Keratinocyte (primary cell): ENCODE data around the gene NOS1. TPM values are rescaled to one million over a fixed set of nuclear protein-coding genes. Genes with fewer than 3 reads are reported as not detected.

Experiments used
- DNase-seq: peaks from one replicate; pipeline ENCODE4 v3.0.0-alpha.2; 2011; ENCODE audit warnings: low read depth, missing footprints, low spot score
- FAIRE-seq: peaks from 2 replicates; lab custom pipeline; 2011; peaks lifted over from hg19 to GRCh38; lab: Jason Lieb, UNC
- H2AFZ ChIP-seq: 2 replicates; pipeline ENCODE4 v1.6.0; 2012; ENCODE audit warnings: low read length, control low read depth, inconsistent platforms; ENCODE audit not compliant: control insufficient read depth
- H3K27ac ChIP-seq: 2 replicates; pipeline ENCODE4 v1.5.1; 2011; ENCODE audit warnings: low read length; ENCODE audit not compliant: control insufficient read depth, insufficient read depth
- H3K27me3 ChIP-seq: 3 replicates; pipeline ENCODE4 v1.6.0; 2011; ENCODE audit warnings: low read length; ENCODE audit not compliant: control insufficient read depth, insufficient read depth; ENCODE audit errors: extremely low read depth
- H3K36me3 ChIP-seq, 2 experiments: 2 replicates in 1 of 2; 3 replicates in 1 of 2; pipeline ENCODE4 v1.5.1; 2011; ENCODE audit warnings: low read length in 2 of 2, mild to moderate bottlenecking in 1 of 2; ENCODE audit not compliant: control insufficient read depth in 2 of 2, insufficient read depth in 2 of 2; ENCODE audit errors: extremely low read depth in 1 of 2
- H3K4me1 ChIP-seq: 3 replicates; pipeline ENCODE4 v1.5.1; 2011; ENCODE audit warnings: low read length; ENCODE audit not compliant: control insufficient read depth, insufficient read depth; ENCODE audit errors: extremely low read depth
- H3K4me2 ChIP-seq: 3 replicates; pipeline ENCODE4 v1.6.0; 2011; ENCODE audit warnings: low read depth, low read length; ENCODE audit not compliant: control insufficient read depth, insufficient read depth; ENCODE audit errors: extremely low read depth
- H3K4me3 ChIP-seq, 3 experiments: fragments of 200-600 bp in 1 of 3; sonication (generic) in 1 of 3; 2 replicates in 2 of 3; 3 replicates in 1 of 3; pipeline ENCODE4 v1.5.1; 2011 to 2016; ENCODE audit warnings: low read length in 3 of 3, mild to moderate bottlenecking in 3 of 3, control low read depth in 2 of 3, inconsistent platforms in 1 of 3, low read depth in 1 of 3, mixed read lengths in 1 of 3, mixed run types in 1 of 3, moderate library complexity in 1 of 3; ENCODE audit not compliant: control insufficient read depth in 2 of 3, insufficient read depth in 2 of 3; ENCODE audit errors: extremely low read depth in 1 of 3
- H3K79me2 ChIP-seq: 2 replicates; pipeline ENCODE4 v1.6.0; 2012; ENCODE audit warnings: low read length; ENCODE audit not compliant: control insufficient read depth, insufficient read depth
- H3K9ac ChIP-seq: 3 replicates; pipeline ENCODE4 v1.6.0; 2011; ENCODE audit warnings: low read length; ENCODE audit not compliant: control insufficient read depth, insufficient read depth; ENCODE audit errors: extremely low read depth
- H3K9me1 ChIP-seq: 3 replicates; pipeline ENCODE4 v1.6.0; 2011; ENCODE audit warnings: low read length; ENCODE audit not compliant: control insufficient read depth, insufficient read depth; ENCODE audit errors: extremely low read depth
- H3K9me3 ChIP-seq: 2 replicates; pipeline ENCODE4 v1.5.1; 2012; ENCODE audit warnings: low read depth, low read length; ENCODE audit not compliant: control insufficient read depth
- H4K20me1 ChIP-seq: 3 replicates; pipeline ENCODE4 v1.6.0; 2011; ENCODE audit warnings: low read length; ENCODE audit not compliant: control insufficient read depth, insufficient read depth; ENCODE audit errors: extremely low read depth
- CTCF ChIP-seq, 3 experiments: IDR thresholded peaks in 1 of 3; conservative IDR thresholded peaks in 1 of 3; optimal IDR thresholded peaks in 1 of 3; 2 replicates in 2 of 3; 3 replicates in 1 of 3; pipeline versions ENCODE3 to v1.5.1; 2011; ENCODE audit warnings: low read length in 3 of 3, mild to moderate bottlenecking in 3 of 3, moderate library complexity in 2 of 3, control low read depth in 1 of 3, inconsistent platforms in 1 of 3; ENCODE audit not compliant: insufficient read depth in 2 of 3; ENCODE audit errors: extremely low read depth in 1 of 3
- EZH2 ChIP-seq: IDR thresholded peaks from one replicate; pipeline ENCODE4 v1.6.1; 2012; ENCODE audit warnings: inconsistent platforms, mild to moderate bottlenecking, low read length, moderate library complexity
- dilution Hi-C: fragments of 300-500 bp; cut with MboI; formaldehyde crosslinking; loops from one replicate; pipeline ENCODE4 v1.7.0; 2020; ENCODE audit warnings: low sequenced_read_pairs; ENCODE audit not compliant: extremely low pct_ligation_motif_present
- polyA plus RNA-seq, 5 experiments: library from polyadenylated mRNA; depleted of rRNA in 3 of 5; stranded (reverse) in 3 of 5; stranded (forward) in 1 of 5; unstranded in 1 of 5; fragments of >200 nt; gene quantifications; 1 replicate in 1 of 5; 2 replicates in 3 of 5; 3 replicates in 1 of 5; pipeline versions ENCODE4 v1.2.1 to v1.2.3, GENCODE V29; 2011 to 2012; ENCODE audit warnings: missing spikeins in 2 of 5, low read depth in 1 of 5, low replicate concordance in 1 of 5

The NOS1 gene
- polyA plus RNA-seq, 1 donor (not counting 4 experiments of a cell fraction or from before 2014, with no cell fraction given): 5.6 TPM

GRCh38 chr12:117343849-117344248 is 17.6 kb downstream of the NOS1 start:
- H2AFZ ChIP-seq: no peak overlapping the region
- H3K79me2 ChIP-seq: peaks cover 10% of the 10 kb centered on the region
- H3K9me3 ChIP-seq: no peaks in the 10 kb centered on the region
- FAIRE-seq: no peak
- H3K9ac ChIP-seq: peak overlapping the region; percentile 42
- H3K36me3 ChIP-seq: no peaks in the 10 kb centered on the region
- H3K4me3 ChIP-seq: no peak overlapping the region
- H3K27ac ChIP-seq: peak overlapping the region; percentile 73
- no peaks in the 10 kb centered on the region for H3K27me3 ChIP-seq
- no peaks in the 10 kb centered on the region for H4K20me1 ChIP-seq
- no peak for DNase-seq
- TF ChIP-seq EZH2 (no peak), CTCF (optimal IDR thresholded peaks at IDR 0.05 in 1 of 3, IDR thresholded peaks at IDR 0.05 in 1 of 3, conservative IDR thresholded peaks at IDR 0.05 in 1 of 3; ENCODE audit: extremely low read depth in 1 of 3, insufficient read depth in 2 of 3, low read length in 3 of 3) (no peak)
- H3K9me1 ChIP-seq: no peaks in the 10 kb centered on the region
- dilution Hi-C loops: no loop called here
- H3K4me1 ChIP-seq: peaks cover 51% of the 10 kb centered on the region
- no peak overlapping the region for H3K4me2 ChIP-seq

GRCh38 chr12:117343296-117343695 is 18.1 kb downstream of the NOS1 start:
- peak overlapping the region; percentile 17 for H3K4me2 ChIP-seq
- no peak for DNase-seq

More at GRCh38 chr12:117343296-117343695, 18.1 kb downstream of the NOS1 start:
- H3K27ac ChIP-seq: peak overlapping the region; percentile 73
- TF ChIP-seq CTCF (optimal IDR thresholded peaks at IDR 0.05 in 1 of 3, IDR thresholded peaks at IDR 0.05 in 1 of 3, conservative IDR thresholded peaks at IDR 0.05 in 1 of 3; ENCODE audit: extremely low read depth in 1 of 3, insufficient read depth in 2 of 3, low read length in 3 of 3) (no peak), EZH2 (no peak)
- no peak overlapping the region for H3K9ac ChIP-seq
- no peaks in the 10 kb centered on the region for H3K9me3 ChIP-seq
- H3K9me1 ChIP-seq: no peaks in the 10 kb centered on the region
- no peaks in the 10 kb centered on the region for H3K27me3 ChIP-seq
- H3K36me3 ChIP-seq: no peaks in the 10 kb centered on the region
- H3K4me3 ChIP-seq: no peak overlapping the region
- H4K20me1 ChIP-seq: no peaks in the 10 kb centered on the region
- peaks cover 50% of the 10 kb centered on the region for H3K4me1 ChIP-seq
- dilution Hi-C loops: no loop called here
- FAIRE-seq: no peak
- peaks cover 7% of the 10 kb centered on the region for H3K79me2 ChIP-seq
- H2AFZ ChIP-seq: no peak overlapping the region
